Measurements from ENCODE around the gene MCF2L.

The MCF2L gene

GRCh38 chr13:113119822-113120189 is 150.8 kb downstream of the MCF2L start:
- no peak for DNase-seq

- no peak for DNase-seq
Observed at GRCh38 chr13:113120300-113121182, 151.5 kb downstream of the MCF2L start.

- no peak for DNase-seq
Observed at GRCh38 chr13:113121183-113121927, 152.3 kb downstream of the MCF2L start.

- no peak for DNase-seq
Observed at GRCh38 chr13:113121928-113122471, 153.0 kb downstream of the MCF2L start.

- DNase-seq, result no peak
Observed at GRCh38 chr13:113122550-113123225, 153.7 kb downstream of the MCF2L start, which contains the start of gene F10. TSS of gene F10 (plus strand) at chr13:113122799. CDS start at chr13:113122856, 57 bp downstream.

- no peak for DNase-seq
Observed at GRCh38 chr13:113123226-113124201, 154.5 kb downstream of the MCF2L start.

GRCh38 chr13:113124211-113124970 is 155.4 kb downstream of the MCF2L start:
- no peak for DNase-seq

GRCh38 chr13:113125506-113126264 is 156.7 kb downstream of the MCF2L start:
- DNase-seq, result no peak

- DNase-seq, result no peak
Observed at GRCh38 chr13:113126265-113127150, 157.5 kb downstream of the MCF2L start.

- DNase-seq, result no peak
Observed at GRCh38 chr13:113129480-113129879, 160.5 kb downstream of the MCF2L start.

- no peak for DNase-seq
Observed at GRCh38 chr13:113129921-113130750, 161.1 kb downstream of the MCF2L start.

- DNase-seq, result no peak
Observed at GRCh38 chr13:113135281-113135760, 166.3 kb downstream of the MCF2L start.

- no peak for DNase-seq
Observed at GRCh38 chr13:113137691-113138298, 168.8 kb downstream of the MCF2L start.

- DNase-seq, result no peak
Observed at GRCh38 chr13:113138792-113139551, 170.0 kb downstream of the MCF2L start.

- DNase-seq, result no peak
Observed at GRCh38 chr13:113139577-113139976, 170.6 kb downstream of the MCF2L start.

GRCh38 chr13:113140677-113141600 is 171.9 kb downstream of the MCF2L start:
- no peak for DNase-seq

Measured in NCI-H1436 treated with DMSO at 0.1 percent for 48 hours (cell line).